ENCODE data around the gene YPEL2. TPM values are rescaled to one million over a fixed set of nuclear protein-coding genes. Genes with fewer than 3 reads are reported as not detected.

The YPEL2 gene
- total RNA-seq, 1 experiment from 2014 or later, result 0.98 TPM

DNA sequence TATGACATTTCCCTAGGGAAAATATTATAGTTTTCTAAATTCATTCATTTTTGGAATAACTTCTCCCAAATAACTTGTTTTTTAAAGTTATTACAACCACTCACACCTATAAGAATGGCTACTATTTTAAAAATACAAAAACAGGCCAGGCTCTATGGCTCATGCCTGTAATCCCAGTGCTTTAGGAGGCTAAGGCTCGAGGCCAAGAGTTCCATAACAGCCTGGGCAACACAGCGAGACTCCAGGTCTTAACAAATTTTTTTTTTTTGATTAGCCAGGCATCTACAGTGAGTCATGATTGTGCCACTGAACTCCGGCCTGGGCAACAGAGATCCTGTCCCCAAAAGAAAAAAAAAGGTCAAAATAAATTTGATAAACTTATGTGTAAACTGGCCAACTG is 43.6 kb upstream of the YPEL2 start:
- no peaks in the 10 kb centered on the region for H3K23me2 ChIP-seq (ENCODE audit: insufficient read length, low read depth, low read length, poor library complexity, severe bottlenecking)
- no peak overlapping the region for H3K14ac ChIP-seq (ENCODE audit: insufficient read depth, low read length)
- no peaks in the 10 kb centered on the region for H3K9me3 ChIP-seq (ENCODE audit: control insufficient read depth, low read depth, low read length)
- H4K91ac ChIP-seq (ENCODE audit: insufficient read length, low read depth, low read length), result no peak overlapping the region
- H4K5ac ChIP-seq (ENCODE audit: insufficient read length, low read depth, low read length), result no peak overlapping the region
- no peak overlapping the region for H2BK20ac ChIP-seq (ENCODE audit: low read depth, low read length, poor library complexity, severe bottlenecking)
- no peak overlapping the region for H2BK120ac ChIP-seq (ENCODE audit: low read depth, low read length, poor library complexity, severe bottlenecking)
- H3K4me2 ChIP-seq (ENCODE audit: insufficient read depth, insufficient read length, low read length), result no peak overlapping the region
- H2BK12ac ChIP-seq (ENCODE audit: insufficient read length, low read depth, low read length), result no peak overlapping the region
- DNase-seq, result no peak
- H3T11ph ChIP-seq (ENCODE audit: low read length), result no peak overlapping the region
- no peaks in the 10 kb centered on the region; the same call in 1 of the 2 replicates for H3K4me1 ChIP-seq (ENCODE audit: insufficient read depth, low read length)
- H2BK15ac ChIP-seq (ENCODE audit: low read depth, low read length), result no peak overlapping the region
- no peak overlapping the region for H3K27ac ChIP-seq (ENCODE audit: insufficient read length, low read depth, low read length)
- no peaks in the 10 kb centered on the region for H3K9me3 Mint-ChIP-seq
- no peak overlapping the region for H3K4ac ChIP-seq (ENCODE audit: low read depth, low read length)
- TF ChIP-seq, protein P1, sequence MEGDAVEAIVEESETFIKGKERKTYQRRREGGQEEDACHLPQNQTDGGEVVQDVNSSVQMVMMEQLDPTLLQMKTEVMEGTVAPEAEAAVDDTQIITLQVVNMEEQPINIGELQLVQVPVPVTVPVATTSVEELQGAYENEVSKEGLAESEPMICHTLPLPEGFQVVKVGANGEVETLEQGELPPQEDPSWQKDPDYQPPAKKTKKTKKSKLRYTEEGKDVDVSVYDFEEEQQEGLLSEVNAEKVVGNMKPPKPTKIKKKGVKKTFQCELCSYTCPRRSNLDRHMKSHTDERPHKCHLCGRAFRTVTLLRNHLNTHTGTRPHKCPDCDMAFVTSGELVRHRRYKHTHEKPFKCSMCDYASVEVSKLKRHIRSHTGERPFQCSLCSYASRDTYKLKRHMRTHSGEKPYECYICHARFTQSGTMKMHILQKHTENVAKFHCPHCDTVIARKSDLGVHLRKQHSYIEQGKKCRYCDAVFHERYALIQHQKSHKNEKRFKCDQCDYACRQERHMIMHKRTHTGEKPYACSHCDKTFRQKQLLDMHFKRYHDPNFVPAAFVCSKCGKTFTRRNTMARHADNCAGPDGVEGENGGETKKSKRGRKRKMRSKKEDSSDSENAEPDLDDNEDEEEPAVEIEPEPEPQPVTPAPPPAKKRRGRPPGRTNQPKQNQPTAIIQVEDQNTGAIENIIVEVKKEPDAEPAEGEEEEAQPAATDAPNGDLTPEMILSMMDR (conservative IDR thresholded peaks at IDR 0.05), result no peak
- H3K4me1 Mint-ChIP-seq, result peaks cover 14 to 22% of the 10 kb centered on the region in 2 experiments
- no peak overlapping the region for H3K4me3 Mint-ChIP-seq
- H2AK5ac ChIP-seq (ENCODE audit: insufficient read length, low read length), result no peak overlapping the region
- no peak overlapping the region for H2BK5ac ChIP-seq (ENCODE audit: insufficient read length, low read length)
- H3K79me2 ChIP-seq (ENCODE audit: insufficient read depth, low read length), result no peaks in the 10 kb centered on the region
- H3K27me3 Mint-ChIP-seq (ENCODE audit: low read depth), result peaks cover 34% of the 10 kb centered on the region
- H2AFZ ChIP-seq (ENCODE audit: low read length), result no peak overlapping the region
- no peak overlapping the region for H4K8ac ChIP-seq (replicated peaks; ENCODE audit: insufficient read length, low read depth, low read length)
- no peak overlapping the region for H3K23ac ChIP-seq (ENCODE audit: insufficient read length, low read depth, low read length)
- H3K79me1 ChIP-seq (ENCODE audit: insufficient read depth, low read depth, low read length, poor library complexity, severe bottlenecking), result no peaks in the 10 kb centered on the region
- H3K56ac ChIP-seq (ENCODE audit: insufficient read length, low read depth, low read length), result no peak overlapping the region
- WGBS (ENCODE audit: extremely low coverage, insufficient read length, low lambda C conversion rate), result no CpG with 5 or more reads among the region's 3 CpGs
- H3K9ac ChIP-seq (ENCODE audit: extremely low read depth, insufficient read length, low read length), result no peak overlapping the region
- H3K36me3 Mint-ChIP-seq (ENCODE audit: insufficient read depth in 1 of 3, low read depth in 3 of 3), result peaks cover 0 to 2% (median 0%) of the 10 kb centered on the region in 3 experiments; a peak in 1 of 7 replicates
- H4K20me1 ChIP-seq (ENCODE audit: control insufficient read depth, insufficient read depth, insufficient read length), result no peaks in the 10 kb centered on the region
- no peak overlapping the region for H3K27ac Mint-ChIP-seq
- H3K27me3 ChIP-seq (ENCODE audit: insufficient read depth, low read length), result no peaks in the 10 kb centered on the region; the same call in 1 of the 2 replicates
- H3K18ac ChIP-seq (ENCODE audit: insufficient read length, low read depth, low read length), result no peak overlapping the region
